SKM-1 treated with dmso at 0.1 percent for 144 hours (cell line): ENCODE measurements around the gene KAZALD1.

Experiments used
- DNase-seq: peaks from one replicate; lab custom pipeline; 2025; ENCODE audit not compliant: unreplicated experiment; lab: John Stamatoyannopoulos, UW

Gene KAZALD1, protein sequence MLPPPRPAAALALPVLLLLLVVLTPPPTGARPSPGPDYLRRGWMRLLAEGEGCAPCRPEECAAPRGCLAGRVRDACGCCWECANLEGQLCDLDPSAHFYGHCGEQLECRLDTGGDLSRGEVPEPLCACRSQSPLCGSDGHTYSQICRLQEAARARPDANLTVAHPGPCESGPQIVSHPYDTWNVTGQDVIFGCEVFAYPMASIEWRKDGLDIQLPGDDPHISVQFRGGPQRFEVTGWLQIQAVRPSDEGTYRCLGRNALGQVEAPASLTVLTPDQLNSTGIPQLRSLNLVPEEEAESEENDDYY

DNA sequence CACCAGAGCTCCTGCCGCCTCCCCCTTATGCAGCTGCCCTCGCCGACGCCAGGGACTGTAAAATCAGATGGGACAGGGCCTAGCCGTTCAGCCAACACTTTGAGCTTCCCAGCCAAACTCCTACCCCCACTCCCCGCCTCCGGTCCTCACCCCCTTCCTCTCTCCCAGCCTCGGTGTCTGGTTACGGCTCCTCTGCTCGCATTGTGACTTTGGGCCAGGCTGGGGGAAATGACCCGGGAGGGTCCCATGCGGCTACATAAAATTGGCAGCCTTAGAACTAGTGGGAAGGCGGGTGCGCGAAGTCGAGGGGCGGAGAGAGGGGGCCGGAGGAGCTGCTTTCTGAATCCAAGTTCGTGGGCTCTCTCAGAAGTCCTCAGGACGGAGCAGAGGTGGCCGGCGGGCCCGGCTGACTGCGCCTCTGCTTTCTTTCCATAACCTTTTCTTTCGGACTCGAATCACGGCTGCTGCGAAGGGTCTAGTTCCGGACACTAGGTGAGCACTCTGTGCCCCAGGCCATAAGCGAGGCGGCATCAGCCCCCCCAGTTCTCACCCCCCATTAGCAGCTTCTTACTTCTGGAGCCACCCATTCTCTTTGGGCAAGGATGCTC lies at the start of gene KAZALD1:
Gene KAZALD1 (plus strand): TSS at position 366 of the 608 bp plus-strand sequence. CDS start 604 bp downstream, outside the sequence.
- no peak for DNase-seq

DNA sequence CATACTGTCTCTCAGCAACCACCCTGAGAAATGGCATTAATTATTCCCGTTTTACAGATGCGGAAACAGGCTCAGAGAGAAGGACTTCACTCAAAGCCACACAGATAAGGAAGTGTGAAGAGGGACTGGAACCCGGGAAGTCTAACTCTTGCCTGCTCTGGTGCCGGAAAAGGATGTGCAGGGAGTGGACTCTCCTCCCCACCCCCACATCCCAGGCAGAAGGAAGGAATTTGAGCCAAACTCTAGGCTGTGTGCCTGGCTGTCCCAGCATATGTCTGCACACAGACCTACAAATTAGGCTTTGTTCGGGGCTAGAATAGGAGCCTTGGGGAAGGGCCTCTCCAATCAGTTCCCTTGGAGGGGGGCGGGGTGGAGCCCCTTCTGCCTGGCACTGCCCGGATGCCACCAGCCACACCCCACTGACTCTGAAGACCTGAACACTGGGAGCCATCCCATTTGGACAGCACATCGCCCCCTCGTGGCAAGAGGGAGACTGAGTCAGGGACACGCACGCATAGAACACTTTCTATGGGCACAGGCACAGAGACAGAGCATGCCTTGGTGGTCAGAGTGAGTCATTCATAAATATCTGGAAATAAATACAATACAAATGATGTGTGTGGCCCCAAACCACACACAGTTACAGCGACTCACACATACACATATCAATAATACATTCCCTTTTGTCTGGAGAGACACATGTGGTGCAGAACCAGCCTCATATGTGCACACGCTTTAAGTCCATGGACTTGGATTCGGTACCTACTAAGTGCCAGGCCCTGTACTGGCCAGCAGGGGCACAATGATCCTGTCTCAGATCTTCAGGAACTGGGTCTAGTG lies 49.0 kb upstream of the KAZALD1 start:
- peak; percentile 71 for DNase-seq

DNA sequence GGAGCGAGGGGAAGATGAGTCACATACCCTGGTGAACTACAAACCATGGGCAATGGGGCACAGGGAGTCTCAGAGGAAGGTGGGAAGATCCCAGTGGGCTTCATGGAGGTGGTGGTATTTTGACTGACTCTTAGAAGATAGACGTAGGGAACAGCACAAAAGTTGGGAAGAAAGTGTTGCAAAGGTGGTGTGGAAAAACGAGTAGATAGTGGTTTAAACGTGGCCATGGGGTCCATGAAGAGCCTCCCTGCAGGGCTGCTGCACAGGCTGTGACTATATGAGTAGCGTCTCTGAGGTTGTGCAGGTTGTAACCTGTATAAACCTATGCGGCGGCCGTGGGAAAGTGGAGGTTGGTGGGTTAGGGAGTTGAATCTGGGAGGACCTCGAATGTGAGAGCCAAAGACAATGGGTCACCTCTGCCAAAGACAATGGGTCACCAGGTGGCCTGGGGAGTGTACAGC lies 48.4 kb upstream of the KAZALD1 start:
- no peak for DNase-seq

DNA sequence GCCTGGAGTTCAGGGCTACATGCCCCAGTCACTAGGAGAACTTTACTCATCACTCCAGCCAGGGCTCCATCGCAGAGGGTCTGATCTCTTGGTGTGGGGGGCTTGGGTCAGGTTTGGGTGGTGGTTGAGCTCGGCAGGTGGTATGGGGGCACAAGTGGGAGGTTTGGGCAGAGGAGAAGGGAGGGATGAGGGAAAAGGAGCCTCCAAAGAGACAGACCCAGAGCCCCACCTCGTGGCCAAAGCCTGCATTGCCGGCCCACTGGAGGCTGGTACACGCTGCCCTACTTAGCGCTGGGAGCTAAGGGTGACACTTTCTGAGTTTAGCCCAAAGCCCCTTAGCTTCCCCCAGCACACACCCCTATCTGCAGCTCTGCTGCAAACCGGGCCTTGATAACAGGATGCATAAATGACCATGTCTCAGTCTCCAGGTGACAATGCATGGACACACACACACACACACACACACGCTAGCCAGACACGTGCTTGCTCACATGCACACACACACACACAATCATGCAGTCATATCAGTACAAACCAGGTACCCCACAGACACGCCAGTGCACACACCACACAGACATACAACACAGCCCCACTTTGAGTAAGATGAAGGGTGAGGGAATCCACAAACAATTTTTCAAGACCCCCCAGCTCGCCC lies 47.4 kb upstream of the KAZALD1 start:
- peak; percentile 31 for DNase-seq

DNA sequence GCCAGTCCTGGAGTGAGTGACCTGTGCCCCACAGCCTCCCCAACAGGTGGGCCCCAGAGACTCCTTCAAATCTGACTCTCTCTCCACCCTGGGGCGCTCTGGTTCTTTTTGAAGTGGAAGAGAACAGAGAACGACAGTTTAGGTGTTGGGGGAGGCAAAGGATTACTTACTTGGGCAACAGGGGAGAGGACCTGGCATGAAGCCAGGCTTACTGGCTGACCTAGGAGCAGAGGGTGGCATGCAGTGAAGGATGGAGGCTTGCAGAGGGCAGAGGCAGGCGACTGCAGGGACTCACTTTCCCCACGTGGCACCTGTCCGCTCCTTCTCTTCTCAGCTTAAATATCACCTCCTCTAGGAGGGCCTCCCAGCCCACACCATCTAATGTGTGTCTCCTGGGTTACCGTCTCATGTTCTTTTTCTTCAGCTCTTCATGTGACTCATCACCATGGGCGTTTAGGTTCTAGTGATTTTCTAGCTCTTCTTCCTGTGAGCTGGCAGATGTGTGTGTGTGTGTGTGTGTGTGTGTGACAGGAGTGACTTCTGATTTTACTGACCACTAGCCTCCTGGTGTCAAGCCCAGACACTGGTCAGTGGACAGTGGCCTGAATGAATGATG lies 46.7 kb upstream of the KAZALD1 start:
- DNase-seq: no peak

DNA sequence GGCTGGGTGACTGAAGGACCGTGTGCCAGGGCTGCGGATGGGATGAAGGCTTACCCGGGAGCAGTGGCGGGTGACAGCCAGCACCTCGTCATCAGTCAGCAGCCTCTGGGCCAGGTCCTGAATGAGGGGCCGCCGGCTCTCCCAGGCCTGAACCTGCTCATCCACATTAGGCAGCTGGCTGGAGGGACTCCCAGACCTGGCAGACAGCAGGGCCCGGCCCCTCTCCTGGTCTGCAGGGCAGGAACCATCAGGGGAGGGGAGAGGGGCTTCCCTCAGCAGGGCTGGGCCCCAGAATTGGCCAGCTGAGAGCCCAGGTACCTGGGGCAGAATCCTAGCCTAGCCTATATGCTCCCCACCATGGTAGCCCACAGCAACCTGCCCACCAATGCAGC lies 46.2 kb upstream of the KAZALD1 start:
- no peak for DNase-seq

DNA sequence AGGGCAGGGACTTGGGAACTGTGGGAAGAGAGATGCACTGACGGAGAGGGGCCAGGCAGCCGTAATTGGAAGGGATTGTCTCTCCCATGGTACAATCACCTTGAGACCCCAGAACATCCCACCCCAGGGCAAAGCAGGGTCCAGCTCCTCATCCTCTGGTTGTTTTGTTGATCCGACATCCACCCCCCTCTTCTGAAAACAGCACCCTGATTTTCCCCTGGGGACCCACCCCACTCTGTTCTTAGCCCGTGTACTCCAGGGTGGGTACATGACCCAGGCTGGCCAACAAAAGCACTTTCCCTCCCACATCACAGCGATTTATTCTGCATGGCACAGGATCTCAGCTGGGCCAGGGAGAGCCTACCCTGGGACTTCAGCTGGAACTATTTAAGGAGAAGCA lies 45.0 kb upstream of the KAZALD1 start:
- DNase-seq: no peak

DNA sequence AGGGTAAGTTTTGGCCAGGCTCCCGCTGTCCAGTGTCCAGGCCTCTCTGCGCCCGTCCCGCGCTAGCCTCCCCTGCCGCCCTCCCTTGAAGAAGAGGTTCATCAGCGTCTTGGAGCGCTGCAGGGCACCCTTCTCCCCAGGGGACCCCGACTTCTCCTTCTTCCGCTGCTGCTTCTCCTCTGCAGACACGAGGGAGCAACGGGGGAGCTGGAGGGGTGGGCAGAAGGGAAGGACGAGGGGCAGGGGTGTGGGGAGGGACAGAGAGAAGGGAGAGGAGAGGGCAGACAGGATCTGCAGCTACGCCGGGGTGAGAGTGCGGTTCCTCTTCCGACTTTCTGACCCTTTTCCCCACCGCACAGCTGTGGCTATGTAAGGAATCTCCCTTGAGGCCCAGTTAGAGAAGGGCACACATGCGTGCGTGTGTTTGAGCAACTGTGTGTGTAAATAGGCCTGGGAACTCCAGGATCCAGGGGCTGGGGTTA lies 43.6 kb upstream of the KAZALD1 start:
- peak; percentile 86 for DNase-seq

DNA sequence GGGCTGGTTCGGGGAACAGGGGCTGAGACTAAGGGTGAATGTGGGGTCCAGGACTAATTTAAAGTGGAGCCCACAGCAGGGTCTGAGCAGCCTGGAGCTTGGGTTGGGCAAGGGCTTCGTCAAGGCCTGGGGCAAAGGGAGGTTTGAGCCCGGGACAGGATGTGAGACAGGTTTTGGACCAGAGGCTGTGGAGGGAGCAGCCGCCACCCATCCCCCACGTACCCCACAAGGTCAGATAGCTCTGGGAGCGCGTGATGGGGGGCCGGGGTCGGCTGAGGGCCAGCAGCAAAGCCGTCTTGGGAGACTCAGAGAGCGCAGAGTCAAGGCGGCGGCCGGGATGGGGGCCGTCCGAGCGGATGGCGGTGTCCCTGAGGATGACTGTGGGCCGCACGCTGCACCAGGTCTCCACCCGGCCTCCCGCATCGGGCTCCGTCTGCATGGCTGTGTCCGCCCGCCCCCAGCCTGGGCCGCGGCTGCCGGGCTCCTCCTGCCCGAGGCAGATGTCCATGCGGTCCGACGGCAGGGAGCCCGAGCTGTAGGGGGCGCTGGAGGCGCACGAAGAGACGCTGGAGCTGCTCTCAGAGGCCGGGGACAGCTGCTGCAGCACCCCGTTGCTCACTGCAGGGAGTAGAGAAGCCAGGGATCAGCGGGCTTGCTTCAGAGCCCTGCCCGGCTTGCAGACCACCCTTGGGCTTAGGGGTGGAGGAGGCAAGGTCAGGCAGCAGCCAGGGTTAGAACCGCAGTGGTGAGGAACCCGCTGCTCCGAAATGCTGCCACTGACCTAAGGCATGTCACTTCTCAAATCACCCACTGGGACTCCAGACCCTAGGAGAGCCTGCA lies 43.0 kb upstream of the KAZALD1 start:
- peak; percentile 69 for DNase-seq

DNA sequence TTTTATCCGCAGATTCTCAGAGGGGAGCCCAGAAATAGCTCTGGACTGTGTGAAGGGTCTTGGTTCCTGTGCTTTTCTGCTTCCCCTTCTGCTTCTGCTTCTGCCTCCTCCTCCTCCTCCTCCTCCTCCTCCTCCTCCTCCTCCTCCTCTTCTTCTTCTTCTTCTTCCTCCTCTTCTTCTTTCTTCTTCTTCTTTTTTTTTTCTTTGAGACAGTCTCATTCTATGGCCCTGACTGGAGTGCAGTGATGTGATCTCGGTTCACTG lies 42.4 kb upstream of the KAZALD1 start:
- no peak for DNase-seq

DNA sequence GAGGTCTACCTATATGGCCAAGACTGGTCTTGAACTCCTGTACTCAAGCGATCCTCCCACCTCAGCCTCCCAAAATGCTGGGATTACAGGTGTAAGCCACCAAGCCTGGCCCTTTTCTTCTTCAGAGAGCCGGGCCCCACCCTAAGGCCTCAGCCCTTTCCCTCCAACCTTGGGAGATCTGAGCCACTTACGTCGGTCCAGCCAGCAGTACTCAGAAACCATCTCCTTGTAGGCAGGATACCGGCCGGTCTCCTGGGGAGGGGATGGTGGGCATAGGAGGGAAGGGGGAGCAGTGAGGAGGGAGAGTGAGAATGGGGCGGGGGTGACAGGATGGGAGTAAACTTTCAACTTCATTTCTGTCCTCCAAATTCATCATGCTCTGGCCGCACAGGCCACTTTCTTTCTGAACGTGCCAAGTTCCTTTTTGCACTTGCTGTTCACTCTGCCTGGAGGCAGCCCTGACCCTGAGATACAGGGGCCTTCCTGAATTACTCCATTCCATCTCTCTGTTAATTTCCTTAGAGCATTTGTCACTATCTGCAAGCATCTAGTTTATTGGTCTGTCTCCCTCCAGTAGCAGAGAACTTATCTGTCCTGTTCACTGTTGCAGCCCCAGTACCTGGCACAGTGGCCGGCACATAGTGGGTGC lies 41.2 kb upstream of the KAZALD1 start:
- DNase-seq: no peak

DNA sequence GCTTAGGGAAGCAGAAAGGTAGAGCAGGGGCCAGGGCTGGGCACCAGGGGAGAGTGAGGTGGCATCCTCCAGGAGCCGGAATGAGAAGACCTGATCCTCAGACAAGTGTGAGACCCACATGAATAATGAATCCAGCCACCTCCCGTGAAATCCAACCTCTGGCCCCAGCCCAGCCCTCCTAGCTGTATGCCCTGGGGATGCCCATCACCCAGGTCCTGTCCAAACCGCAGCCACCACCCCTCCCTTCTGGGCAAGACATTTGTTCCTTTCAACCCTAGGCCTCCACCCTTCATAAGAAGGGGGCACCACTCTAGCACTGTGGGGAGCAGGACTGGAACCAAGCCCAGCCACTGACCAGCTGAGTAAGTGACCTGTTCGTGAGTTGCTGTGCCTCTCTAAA lies 40.5 kb upstream of the KAZALD1 start:
- DNase-seq: no peak

DNA sequence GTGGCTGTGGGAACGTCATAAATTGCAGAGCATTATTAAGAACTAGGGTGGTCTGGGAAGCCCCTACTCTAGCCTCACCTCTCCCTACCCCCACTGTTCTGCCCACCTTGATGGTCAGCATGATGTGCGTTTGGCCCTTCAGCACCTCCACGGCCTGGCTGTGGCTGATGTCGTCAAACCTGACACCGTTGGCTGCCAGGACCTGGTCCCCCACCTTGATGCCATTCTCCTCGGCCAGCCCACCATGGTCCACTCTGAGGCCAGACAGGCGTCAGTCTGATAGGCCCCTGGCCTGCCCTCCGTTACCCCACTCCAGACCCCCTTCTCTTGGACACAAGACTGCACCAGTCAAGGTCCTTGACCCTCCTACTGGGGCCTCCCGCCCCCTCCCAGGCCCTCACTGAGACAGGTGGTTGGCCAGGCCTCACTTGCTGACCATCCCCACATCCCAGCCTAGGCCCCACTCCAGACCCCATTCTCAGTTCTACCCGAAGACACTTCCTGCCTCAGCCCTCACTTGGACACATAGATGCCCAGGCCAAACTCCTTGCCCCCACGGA lies 40.0 kb upstream of the KAZALD1 start:
- DNase-seq: no peak

DNA sequence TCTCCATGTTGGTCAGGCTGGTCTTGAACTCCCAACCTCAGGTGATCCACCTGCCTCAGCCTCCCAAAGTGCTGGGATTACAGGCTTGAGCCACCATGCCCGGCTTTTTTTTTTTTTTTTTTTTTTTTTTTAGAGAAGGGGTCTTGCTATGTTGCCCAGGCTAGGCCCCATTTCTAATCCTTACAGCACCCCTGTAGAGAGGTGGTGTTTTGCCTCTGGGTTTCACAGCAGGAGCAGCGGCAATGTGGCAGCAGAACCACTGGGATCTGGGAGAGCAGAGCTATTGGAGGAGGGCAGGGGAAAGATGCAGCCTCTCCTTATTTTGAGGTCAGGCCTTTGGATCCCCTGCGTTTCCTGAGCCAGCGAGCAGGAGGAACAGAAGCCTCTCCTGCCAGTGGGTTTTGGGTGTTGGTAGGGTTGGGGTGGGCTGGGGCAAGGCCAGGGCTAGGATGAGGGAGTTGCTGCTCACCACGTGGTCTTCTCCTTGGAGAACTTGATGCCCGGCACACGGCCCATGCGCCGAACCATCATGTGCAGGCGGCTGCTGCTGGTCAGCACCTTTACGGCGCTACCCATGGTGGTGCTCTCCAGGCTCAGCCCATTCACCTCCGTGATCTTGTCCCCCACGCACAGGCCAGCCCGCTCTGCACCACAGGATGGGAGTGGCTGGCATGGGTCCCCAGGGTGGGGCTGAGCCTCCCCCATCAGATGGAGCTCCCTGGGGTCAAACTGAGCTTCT lies 38.7 kb upstream of the KAZALD1 start:
- no peak for DNase-seq

DNA sequence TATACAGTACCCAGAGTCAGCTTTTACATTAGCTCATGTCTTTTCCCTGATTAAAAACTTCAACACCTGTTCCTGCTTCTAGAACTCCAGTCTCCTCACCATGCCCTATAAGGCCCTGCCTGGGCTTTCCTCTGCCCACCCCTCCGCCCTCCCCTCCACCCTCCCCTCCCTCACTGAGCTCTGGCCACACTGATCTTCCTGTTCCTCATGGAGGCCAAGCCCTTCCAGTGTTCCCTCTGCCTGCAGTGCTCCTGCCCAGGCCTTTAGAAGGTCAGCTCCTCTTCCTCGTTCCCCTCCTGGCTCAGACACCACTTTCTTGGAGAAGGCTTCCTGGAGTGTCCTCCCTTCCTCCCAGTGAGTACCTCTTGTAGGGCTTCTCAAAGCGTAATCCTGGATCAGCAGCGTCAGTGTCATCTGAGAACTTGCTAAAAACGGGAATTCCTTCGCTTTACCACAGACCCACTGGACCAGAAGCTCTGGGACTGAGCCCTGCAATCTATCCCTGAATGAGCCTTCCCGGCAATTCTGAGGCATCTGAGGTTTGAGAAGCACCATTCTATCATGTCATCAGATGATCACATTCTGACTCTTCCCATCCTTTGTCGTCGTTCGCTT lies 34.6 kb upstream of the KAZALD1 start:
- DNase-seq: no peak

DNA sequence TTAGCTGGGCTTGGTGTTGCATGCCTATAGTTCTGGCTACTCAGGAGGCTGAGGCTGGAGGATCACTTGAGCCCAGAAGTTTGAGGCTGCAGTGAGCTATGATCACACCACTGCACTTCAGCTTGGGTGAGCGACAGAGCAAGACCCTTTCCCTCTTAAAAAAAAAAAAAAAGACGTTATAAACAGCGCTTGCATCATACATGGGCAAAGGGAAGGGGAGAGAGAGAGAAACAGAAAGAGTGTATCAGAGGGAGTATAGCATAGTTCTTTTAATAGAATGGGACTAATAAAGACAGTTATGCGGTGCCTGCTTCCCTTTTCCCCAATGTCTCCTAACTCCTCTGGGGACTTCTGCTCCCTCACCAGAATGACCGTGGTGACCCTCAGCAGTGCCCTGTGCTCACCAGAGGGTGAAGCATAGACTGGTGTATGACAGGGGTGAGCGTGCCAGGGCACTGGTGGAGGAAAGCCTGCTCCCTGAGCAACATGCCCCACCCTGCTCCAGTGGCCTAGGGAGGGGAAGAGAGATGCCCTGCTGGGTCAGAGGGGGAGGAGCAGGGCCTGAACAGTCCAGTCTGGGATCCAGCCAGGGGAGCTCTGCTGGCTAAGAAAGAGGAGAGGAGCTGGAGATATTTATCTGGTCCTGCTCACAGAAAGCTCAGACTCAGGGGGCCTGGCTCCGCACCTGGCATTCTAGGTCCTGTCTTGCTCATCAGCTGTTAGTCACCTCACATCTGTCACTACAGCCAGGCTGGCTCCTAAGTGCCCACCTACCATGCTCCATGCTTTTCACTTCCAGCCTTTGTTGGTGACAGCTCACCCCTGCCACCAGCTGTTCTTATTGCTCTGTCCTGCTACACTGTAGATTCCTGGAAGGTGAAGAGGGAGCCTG lies 33.1 kb upstream of the KAZALD1 start:
- DNase-seq: no peak
